ENCODE data around the gene EPYC. TPM values are rescaled to one million over a fixed set of nuclear protein-coding genes. Genes with fewer than 3 reads are reported as not detected.

Gene EPYC
- polyA plus RNA-seq, 4 donors = 0.14 to 0.64 TPM; not detected in 2

DNA sequence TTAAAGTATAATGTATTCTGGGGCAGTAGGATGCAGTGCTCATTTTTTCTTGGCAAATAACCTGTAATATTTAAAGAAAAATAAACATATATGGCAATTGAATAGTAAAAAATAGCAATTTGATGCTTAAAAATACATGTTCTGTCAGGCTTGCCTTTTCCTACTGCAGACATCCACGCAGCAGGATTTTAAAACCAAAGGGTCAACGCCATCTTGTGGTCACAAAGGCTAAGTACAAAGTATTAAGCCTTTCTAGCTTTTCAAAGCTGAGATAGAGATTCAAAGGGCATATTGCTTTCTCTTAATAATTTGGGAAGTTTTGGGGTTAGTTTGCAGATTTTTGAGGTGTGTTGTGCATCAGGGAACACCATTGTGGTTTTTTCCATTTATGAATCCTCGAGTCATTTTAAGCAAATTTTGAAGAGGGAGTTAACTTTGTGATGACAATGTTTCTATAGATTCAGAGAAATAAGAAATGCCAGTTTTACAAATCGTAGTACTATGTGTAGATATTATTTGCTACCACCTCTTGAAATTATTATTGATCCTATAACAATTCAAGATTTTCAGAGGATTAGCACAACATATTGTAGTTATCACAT, 45.1 kb downstream of the EPYC start:
- DNase-seq (ENCODE audit: low read depth in 4 of 4, low spot score in 3 of 4) = peak in 2 of 4 donors; percentile 25 to 31

DNA sequence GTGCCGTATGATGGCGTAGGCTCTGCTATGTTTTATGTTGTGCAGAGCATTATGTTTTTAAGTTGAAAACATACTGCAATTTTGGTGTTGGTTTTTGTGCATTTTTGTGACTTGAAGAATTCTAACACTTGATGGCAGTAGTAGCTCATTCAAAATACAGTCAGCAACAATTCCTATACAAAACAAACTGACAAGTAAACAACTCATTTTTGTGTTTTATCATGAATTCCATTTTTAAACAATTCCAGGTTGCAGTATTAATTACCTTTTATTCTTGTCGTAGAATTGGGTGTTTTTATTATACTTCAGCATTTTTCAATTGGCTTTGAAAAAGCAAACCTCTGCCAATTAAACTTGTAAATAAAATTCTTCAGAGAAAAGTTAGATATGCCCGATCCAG, 45.7 kb downstream of the EPYC start:
- no peak for DNase-seq (ENCODE audit: low read depth in 4 of 4, low spot score in 3 of 4)

DNA sequence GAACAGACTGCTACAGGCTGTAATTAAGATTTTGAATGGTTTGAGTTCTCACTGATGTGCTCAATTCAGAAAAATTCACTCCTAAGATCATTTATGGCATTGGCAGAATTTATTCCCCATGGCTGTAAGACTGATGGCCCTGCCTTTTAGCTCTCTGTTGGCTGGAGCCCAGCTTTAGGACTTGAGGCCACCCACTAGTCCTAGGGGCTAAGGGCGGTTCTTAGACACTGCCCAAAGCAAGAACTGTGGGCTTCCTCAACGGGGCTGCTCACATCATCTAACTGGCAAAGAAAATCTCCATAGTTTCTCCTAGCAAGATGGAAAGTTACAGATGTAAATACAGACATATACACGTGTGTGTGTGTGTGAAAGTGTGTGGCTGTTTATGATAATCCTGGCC, 46.4 kb downstream of the EPYC start:
- DNase-seq (ENCODE audit: low read depth in 4 of 4, low spot score in 3 of 4) = no peak

DNA sequence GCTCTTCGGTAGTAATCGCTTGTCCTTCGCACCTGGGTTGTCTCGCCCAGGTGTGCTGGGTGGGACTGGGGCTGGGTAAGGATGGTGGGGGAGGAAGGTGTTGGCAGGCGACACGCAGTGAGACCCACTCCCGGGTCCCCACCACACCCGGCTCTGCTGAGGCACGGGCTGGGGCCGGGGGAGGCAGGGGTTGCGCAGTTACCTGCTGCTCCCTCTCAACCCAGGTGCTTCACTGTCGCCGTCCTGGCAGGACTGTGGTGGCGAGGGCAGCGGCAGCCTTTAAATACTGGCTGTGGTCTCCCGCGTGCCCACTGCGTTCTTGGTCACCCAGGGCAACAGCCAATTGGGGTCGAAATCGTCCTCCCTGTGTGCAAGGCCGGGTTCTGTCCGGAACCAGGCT, 49.9 kb downstream of the EPYC start, which contains the start of gene CCER1:
CCER1 (minus strand) TSS at position 256 of the 400 bp plus-strand sequence. CDS start 434 bp downstream, outside the sequence.
- no peak for DNase-seq (ENCODE audit: low read depth in 4 of 4, low spot score in 3 of 4)

DNA sequence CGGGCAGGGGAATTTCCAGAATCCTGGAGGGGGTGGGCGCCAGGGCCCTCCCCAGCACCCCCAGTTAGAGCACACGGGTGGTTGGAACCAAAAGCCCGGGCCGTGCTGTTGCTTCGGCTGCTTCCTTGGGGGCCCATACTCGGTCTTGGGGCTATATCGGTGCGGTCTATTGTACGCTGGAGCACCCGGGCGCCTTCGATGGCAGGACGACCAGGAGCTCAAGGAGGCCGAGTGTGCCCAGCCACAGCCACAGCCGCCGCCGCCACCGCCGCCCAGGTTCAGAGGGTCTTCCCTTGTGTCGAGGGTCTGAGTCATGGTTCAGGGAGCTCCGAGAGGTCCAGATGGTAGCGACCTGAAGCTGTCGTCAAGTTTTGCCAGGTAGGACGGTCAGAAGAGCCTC, 50.3 kb downstream of the EPYC start:
- DNase-seq (ENCODE audit: low read depth in 4 of 4, low spot score in 3 of 4) = no peak

DNA sequence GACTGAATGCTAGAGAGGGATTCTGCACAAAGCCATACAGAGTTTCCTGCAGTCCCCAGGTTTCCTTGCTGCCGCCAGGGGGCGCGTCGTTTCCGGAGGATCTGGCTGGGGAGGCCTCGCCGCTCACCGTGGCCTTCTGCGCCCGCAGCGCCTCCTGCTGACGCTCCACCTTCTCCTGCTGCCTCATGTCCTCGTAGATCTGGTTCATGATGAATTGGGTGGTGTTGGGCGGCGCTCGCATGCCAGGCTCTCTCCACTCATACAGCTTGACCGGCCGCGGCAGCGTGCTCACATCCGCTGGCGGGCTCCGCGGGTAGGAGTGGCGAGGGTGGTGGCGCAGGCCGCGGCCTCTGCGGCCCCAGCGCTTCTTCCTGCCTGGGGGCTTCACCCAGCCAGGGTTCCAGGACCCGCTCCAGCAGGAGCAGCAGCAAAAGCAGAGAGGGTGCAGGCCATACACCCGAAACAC, 50.8 kb downstream of the EPYC start:
- no peak for DNase-seq (ENCODE audit: low read depth in 4 of 4, low spot score in 3 of 4)

DNA sequence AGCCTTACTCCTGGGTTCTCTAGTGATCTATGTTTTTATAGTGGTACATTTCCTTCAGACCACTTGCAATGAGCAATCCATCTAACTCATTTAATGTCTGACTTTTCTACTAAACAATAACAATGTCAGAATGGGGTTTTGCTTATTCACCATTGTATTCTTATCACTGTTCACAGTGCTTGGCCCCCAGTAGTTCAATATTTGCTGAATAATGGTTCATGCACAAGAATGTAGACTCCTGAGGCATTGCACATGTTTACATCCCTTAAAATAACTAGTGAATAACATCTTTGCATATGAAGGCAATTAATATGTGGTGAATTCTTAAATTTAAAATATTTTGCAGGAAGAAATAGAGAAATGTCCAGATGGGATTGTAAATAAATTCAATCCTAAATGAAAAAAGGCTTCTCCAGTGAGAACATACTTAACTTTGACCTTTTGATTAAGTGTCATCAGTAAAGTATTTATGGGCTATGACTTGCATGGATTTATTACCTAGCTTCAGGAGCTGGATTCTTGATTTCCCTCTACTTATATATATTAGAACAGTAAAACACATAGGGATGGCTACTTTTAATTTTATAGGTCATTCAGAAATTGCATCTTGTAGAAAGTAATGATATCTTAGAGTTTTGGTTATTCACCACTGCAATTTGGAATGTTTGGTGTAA, 53.2 kb downstream of the EPYC start:
- DNase-seq (ENCODE audit: low read depth in 4 of 4, low spot score in 3 of 4) = no peak

DNA sequence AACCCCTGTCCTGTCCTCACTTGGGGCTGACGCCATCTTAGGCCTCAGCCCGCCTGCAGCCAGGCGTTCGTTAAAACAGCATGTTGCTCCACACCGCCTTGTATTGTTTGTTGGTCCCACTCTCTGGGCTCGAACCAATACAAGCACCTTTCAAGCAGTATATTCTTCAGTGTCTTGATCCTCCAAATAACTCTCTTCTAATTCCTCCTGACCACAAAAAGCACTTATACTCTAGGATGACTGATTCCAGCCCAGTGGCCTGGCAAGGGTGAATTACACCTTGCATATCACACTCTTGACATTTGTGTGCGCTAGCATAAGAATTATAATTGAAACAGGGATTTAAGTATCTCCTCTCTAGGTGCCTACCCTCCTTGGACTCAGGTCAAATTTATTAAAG, 56.9 kb downstream of the EPYC start:
- DNase-seq (ENCODE audit: low read depth in 4 of 4, low spot score in 3 of 4) = no peak

DNA sequence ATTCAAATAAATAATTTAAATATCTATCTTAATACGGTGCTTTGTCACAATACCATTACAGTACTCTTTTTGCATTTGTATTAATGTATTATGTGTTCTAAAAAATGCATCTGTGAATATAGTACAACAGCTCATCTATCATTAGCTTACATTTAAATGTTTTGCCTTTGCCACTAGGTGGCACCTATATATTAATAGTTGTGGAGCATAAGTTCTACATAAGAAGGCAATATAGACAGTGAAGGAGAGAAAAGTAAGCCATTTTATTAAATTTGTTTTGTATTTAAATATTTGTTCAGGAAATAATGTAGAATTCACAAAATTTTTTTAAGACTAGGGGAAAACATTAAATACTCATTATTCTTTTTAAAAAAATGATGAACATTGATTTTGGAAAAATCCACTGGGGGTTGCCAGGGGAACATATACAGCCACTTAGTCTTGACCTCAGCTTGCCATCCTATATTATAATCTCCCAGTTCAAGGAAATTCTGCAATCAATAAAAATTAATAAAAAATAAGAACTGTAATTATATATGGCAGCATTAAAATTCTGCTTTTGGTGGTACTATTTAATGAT, 59.6 kb downstream of the EPYC start:
- DNase-seq (ENCODE audit: low read depth in 4 of 4, low spot score in 3 of 4) = no peak

DNA sequence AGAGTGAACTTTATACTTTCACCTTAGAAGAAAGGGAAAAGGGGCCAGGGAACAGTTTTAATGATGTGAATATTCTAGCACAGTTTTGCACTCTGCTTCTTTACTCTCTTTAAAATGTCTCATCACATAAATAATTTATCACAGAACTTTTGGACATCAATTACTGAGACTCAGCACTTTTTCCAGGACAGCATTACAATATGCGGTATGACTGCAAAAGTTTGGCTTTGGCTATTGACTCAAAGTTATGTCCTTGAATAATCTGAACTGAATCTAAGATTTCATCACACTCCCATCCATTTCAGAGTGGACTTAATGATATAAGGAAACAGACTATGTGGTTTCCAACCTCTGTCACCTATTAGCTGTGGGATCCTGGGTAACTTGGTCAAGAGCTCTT, 61.5 kb downstream of the EPYC start:
- DNase-seq (ENCODE audit: low read depth in 4 of 4, low spot score in 3 of 4) = no peak

DNA sequence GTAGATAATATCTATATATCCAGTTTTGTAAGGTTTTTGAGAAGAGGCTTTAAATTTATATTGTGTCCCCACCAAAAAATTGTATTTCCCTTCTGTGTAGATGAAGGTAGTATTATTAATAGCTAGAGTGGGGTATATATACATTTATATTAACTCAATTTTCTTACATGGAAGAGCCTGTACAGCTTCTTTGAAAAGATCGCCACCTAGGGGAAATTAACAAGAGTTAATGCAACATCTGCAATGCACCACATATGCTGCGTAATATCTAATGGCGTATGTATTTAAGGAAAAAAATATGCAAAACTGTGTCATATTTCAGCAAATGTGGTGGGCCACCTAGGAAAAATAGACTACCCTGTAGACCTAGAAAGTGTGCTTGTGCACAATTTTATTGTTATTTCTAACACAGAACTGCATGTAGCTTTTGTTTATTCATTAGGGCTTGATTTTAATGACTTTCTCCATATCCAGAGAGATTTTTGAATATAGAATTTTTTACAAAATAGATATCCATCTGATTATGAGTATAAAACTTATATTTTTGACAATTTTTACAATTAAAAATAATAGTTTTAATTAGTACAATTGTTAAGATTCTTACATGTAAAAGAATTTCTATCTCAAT, 63.8 kb downstream of the EPYC start:
- no peak for DNase-seq (ENCODE audit: low read depth in 4 of 4, low spot score in 3 of 4)

DNA sequence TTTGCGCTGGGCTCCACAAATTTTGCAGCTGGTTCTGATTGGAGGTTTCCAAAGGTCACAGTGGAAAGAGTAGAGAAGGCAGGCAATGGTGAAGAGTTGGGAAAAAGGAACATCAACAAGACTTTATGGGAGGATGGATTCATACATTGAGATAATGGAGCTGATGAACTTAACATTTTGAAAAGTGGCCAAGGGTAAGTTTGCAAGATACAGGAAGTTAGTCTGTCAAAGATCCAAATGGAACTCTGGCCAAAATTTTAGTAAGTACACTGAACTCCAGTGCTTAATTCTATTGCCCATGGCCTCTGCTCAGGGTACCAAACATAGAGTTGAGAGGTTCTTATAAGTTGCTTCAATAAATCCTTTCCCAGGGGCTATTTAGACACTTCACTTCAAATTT, 65.4 kb downstream of the EPYC start:
- DNase-seq (ENCODE audit: low read depth in 4 of 4, low spot score in 3 of 4) = no peak

DNA sequence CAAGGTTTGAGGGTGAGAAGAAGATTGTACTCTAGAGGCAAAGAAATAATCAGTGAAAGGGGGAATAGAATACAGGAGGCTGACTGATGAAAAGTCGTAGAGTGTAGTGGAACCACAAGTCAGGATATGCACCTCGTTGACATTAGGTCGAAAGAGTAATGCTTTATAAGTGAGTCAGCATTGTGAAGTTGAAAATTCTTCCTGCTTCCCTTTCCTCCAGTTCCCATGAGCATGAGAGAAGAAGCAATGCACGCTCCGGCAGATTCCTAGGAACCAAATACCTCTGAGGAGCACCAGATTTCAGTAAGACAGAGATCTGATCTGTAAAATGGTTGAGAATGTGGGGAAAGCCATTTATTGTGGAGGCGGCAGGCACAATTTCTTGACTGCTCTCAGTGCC, 66.3 kb downstream of the EPYC start:
- DNase-seq (ENCODE audit: low read depth in 4 of 4, low spot score in 3 of 4) = no peak

DNA sequence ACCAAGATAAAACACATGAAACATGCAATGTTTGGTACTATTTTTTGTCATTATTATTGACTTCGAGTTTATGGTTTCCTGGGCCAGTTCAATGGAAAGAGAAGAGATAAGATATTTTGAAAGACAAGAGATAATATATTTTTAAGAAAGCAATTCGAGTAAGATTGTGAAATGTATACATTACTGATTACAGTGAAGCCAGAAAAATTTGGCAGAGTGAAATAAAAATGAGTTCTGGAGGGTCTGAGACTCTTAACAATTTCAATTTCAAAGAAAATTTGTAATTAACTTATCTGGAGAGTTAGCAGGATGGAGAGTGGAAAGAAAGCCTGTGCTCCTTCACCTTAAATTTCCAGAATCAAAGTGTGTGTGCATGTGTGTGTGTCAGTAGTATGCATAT, 67.1 kb downstream of the EPYC start:
- no peak for DNase-seq (ENCODE audit: low read depth in 4 of 4, low spot score in 3 of 4)

DNA sequence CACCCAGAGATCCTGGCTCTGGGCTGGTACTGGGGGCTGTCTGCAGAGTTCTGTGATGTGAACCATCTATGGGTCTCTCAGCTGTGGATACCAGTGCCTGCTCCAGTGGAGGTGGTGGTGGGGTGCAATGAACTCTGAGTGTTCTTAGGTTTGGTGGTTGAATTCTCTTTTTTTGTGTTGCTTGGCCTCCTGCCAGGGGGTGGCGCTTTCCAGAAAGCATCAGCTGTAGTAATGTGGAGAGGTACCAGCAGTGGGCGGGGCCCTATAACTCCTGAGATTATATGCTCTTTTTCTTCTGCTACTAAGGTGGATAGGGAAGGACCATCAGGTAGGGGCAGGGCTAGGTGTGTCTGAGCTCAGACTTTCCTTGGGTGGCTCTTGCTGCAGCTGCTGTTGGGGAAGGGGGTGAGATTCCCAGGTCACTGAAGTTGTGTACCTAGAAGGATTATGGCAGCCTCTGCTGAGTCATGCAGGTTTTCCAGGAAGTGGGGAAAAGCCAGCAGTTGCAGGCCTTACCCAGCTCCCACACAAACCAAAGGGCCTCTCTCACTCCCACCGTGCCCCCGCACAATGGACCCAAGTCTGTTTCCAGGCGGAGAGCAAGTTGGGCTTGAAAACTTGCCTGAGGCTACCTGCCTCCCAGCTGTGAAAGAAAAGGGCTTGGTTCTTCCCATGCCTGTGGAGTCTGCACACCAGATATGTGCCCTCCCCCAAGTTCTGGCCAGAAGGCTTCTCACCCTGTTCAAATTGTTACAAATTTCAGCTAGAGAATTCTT, 68.4 kb downstream of the EPYC start:
- DNase-seq (ENCODE audit: low read depth in 4 of 4, low spot score in 3 of 4) = no peak

DNA sequence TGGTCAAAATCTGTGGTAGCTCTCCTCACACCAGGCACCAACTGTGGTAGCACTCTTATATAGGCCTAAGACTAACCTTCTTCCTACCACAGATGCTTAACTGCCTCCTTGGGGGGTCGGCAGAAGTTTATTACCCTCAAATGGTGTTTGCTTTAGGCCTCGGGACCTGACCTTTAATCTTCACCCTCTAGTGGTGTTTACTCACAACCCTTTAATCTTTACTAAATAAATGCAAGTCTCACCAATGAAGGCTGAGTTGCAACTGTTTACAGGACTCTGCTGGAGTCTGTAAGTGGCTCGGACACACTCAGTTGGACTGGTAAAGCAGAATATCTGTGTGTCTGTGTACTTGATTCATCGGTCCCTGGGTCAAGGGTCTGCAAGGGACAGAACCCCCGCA, 79.2 kb downstream of the EPYC start:
- no peak for DNase-seq (ENCODE audit: low read depth in 4 of 4, low spot score in 3 of 4)

DNA sequence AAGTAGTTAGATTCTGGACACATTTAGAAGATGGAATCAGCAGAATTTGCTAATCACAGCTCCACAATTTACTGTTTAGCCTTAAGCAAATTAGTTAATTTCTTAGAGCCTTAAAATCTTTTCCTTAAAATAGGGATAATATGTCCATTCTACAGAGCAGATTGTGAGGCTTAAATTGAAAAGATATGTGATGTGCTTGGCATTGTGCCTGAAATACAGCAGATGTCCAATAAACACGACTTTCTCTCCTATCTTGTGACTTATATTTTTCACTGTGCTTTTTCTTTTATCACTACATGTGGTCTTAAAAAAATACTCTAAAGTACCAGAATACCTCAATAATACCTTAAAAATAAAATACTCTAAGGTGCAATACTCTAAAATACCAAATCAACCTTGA, 80.4 kb downstream of the EPYC start:
- no peak for DNase-seq (ENCODE audit: low read depth in 4 of 4, low spot score in 3 of 4)

DNA sequence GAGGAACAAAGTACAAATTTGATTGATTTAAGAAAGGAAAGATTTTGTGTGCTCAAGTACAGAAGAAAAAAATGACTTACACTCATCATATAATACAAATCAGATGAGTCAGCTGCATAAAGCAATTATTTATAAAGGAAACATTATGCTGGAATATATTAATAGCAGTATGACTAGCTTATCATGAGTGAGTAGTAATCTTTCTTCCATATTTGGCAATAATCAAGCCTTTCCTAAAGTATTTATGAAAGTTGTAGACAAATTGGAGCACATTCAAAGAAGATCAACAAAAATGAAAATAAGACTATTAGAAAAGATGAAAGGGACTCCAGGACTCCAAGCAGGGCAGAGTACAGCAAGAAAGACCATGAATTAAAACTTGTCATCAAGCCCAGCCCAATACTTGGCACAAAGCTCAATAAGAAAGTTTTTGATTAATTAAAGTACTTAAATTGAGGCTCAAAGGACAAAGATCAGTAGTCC, 82.6 kb downstream of the EPYC start:
- no peak for DNase-seq (ENCODE audit: low read depth in 4 of 4, low spot score in 3 of 4)

DNA sequence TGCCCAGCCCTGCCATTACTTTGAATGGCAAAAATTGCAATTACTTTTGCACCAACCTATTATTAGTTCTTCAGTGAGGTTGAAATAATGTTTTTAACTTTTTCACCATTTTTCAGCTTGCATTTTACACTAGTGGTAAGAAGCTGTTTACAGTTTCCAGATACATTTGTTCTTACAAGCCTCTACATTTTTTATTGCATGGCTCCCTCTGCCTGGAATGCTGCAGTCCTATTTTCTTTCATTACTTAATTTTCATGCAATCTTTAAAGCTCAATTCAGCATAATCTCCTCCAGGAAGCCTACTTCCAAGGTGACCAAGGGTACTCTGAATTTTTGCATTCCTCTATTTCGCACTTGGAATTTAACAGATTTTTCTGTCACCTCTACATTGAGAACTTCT, 83.2 kb downstream of the EPYC start:
- DNase-seq (ENCODE audit: low read depth in 4 of 4, low spot score in 3 of 4) = no peak

DNA sequence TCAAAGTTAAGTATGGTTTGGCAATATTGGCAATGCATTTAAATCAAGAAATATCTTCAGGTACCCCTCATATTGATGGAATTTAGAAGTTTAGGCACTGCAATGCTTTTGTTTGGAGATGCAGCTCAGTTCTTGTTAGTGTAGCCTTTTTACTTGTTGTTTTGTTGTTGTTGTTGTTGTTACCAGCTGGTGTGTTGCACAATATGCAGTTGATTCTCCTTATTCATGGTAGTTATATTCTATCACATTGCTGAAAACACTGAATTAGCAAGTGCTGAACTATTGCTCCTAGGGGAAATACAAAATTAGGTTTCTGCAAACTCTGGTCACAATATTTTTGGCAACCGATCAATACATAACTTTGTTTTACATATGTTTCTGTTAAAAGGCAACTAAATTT, 84.5 kb downstream of the EPYC start:
- DNase-seq (ENCODE audit: low read depth in 4 of 4, low spot score in 3 of 4) = no peak

DNA sequence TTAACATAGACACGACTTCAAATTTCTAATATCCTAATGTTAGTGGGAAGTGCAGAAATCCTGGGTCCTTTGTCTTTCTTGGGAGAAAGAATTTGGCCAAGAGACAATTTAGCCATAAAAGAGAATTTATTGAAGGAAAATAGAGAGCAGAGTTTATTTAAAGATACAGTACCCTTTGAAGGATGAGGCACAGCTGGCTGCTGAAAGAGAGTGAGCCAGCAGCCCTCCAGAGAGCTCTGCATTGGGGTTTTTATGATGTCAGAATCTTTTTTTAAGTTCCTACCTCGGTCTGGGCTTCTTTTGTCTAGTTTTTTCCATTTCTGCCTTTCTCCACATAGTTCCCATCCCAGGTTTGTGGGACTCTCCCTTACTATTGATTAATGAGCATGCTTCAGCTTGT, 87.3 kb downstream of the EPYC start:
- no peak for DNase-seq (ENCODE audit: low read depth in 4 of 4, low spot score in 3 of 4)

All from left renal pelvis (tissue), 4 donors.